SU-DHL-6 (cell line): ENCODE data around the gene VEGFB.
A peak's percentile ranks its signal among the peaks of the same experiment; 100 is the strongest.

Experiments
- H2AFZ ChIP-seq: fragments of 200-600 bp; sonication (generic); 2 replicates; pipeline ENCODE4 v1.6.1; 2014; ENCODE audit warnings: low read depth, mild to moderate bottlenecking, moderate library complexity, mixed read lengths, antibody characterized with exemption, low read length; ENCODE audit not compliant: severe bottlenecking
- H3F3A ChIP-seq: fragments of 200-600 bp; shearing (Covaris generic); 2 replicates; pipeline ENCODE4 v1.6.0; 2016; ENCODE audit warnings: antibody characterized with exemption, mild to moderate bottlenecking; ENCODE audit not compliant: insufficient read depth
- H3K27ac ChIP-seq: fragments of 200-600 bp; sonication (generic); 2 replicates; pipeline ENCODE4 v1.5.1; 2016; ENCODE audit warnings: low read depth, mild to moderate bottlenecking, low read length, moderate library complexity, mixed read lengths
- H3K27me3 ChIP-seq: fragments of 200-600 bp; sonication (generic), shearing (Covaris generic); 2 replicates; pipeline ENCODE4 v1.6.0; 2014; ENCODE audit warnings: mild to moderate bottlenecking, low read length
- H3K36me3 ChIP-seq: fragments of 200-600 bp; sonication (generic); 2 replicates; pipeline ENCODE4 v1.6.1; 2014; ENCODE audit warnings: mild to moderate bottlenecking, low read length, mixed read lengths
- H3K4me2 ChIP-seq: fragments of 300-600, 200-600 bp; shearing (Covaris generic), sonication (generic); 2 replicates; pipeline ENCODE4 v1.6.0; 2014; ENCODE audit warnings: low read length, low read depth, mild to moderate bottlenecking; ENCODE audit not compliant: poor library complexity, severe bottlenecking
- H3K4me3 ChIP-seq: fragments of 200-600 bp; sonication (generic); 2 replicates; pipeline ENCODE4 v1.5.1; 2014; ENCODE audit warnings: antibody characterized with exemption, low read length, mild to moderate bottlenecking, mixed read lengths; ENCODE audit not compliant: insufficient read depth, poor library complexity, severe bottlenecking
- H3K79me2 ChIP-seq: fragments of 200-600 bp; sonication (generic); 2 replicates; pipeline ENCODE4 v1.6.1; 2014; ENCODE audit warnings: mild to moderate bottlenecking, low read length, moderate library complexity; ENCODE audit not compliant: insufficient read depth
- H3K9ac ChIP-seq: fragments of 200-600 bp; sonication (generic); 2 replicates; pipeline ENCODE4 v1.7.0; 2014; ENCODE audit warnings: mild to moderate bottlenecking, low read length
- H3K9me2 ChIP-seq: fragments of 200-600 bp; sonication (generic); replicated peaks from 2 replicates; pipeline ENCODE4 v1.6.1; 2014; ENCODE audit warnings: low read length; ENCODE audit not compliant: insufficient read depth
- H3K9me3 ChIP-seq: fragments of 200-600 bp; sonication (generic); 2 replicates; pipeline ENCODE4 v1.6.1; 2014; ENCODE audit warnings: low read length, mixed read lengths; ENCODE audit not compliant: insufficient read depth
- H4K20me1 ChIP-seq: fragments of 200-600 bp; sonication (generic); 2 replicates; pipeline ENCODE4 v1.6.1; 2014; ENCODE audit warnings: low read depth, mild to moderate bottlenecking, antibody characterized with exemption, low read length, moderate library complexity, mixed read lengths
- CTCF ChIP-seq: fragments of 200-600 bp; sonication (generic); IDR thresholded peaks from one replicate; pipeline ENCODE4 v1.5.1; 2017; ENCODE audit warnings: antibody characterized with exemption, mild to moderate bottlenecking, low read length, moderate library complexity; ENCODE audit not compliant: insufficient read depth, poor library complexity, severe bottlenecking
- EZH2phosphoT487 ChIP-seq: fragments of 200-600 bp; sonication (generic), shearing (Covaris generic); conservative IDR thresholded peaks from 2 replicates; pipeline ENCODE4 v1.6.1; 2018; ENCODE audit warnings: mild to moderate bottlenecking, antibody characterized with exemption, low read length, moderate library complexity, mixed read lengths

The VEGFB gene

GRCh38 chr11:64249038-64249437 is 14.7 kb downstream of the VEGFB start:
- Histone ChIP-seq H3K9ac (no peak overlapping the region), H3K27me3 (no peaks in the 10 kb centered on the region), H3K79me2 (peaks cover 24% of the 10 kb centered on the region), H3K4me2 (no peak overlapping the region), H3K4me3 (no peak overlapping the region), H2AFZ (no peak overlapping the region), H3K9me3 (no peaks in the 10 kb centered on the region), H4K20me1 (no peaks in the 10 kb centered on the region), H3K9me2 (no peaks in the 10 kb centered on the region), H3K36me3 (no peaks in the 10 kb centered on the region), H3K27ac (no peak overlapping the region), H3F3A (peaks cover 31% of the 10 kb centered on the region)
- no peak for TF ChIP-seq EZH2phosphoT487
- no peak for TF ChIP-seq CTCF

GRCh38 chr11:64249563-64250414 is 15.4 kb downstream of the VEGFB start:
- H3F3A ChIP-seq = peaks cover 26% of the 10 kb centered on the region
- TF ChIP-seq CTCF (no peak), EZH2phosphoT487 (no peak)
- H3K4me2 ChIP-seq = no peak overlapping the region
- no peaks in the 10 kb centered on the region for H3K9me2 ChIP-seq
- H3K27me3 ChIP-seq = no peaks in the 10 kb centered on the region
- peaks cover 23% of the 10 kb centered on the region for H3K79me2 ChIP-seq
- H3K27ac ChIP-seq = no peak overlapping the region
- H3K36me3 ChIP-seq = no peaks in the 10 kb centered on the region
- no peak overlapping the region for H2AFZ ChIP-seq
- no peak overlapping the region for H3K9ac ChIP-seq
- H3K4me3 ChIP-seq = no peak overlapping the region
- H3K9me3 ChIP-seq = no peaks in the 10 kb centered on the region
- no peaks in the 10 kb centered on the region for H4K20me1 ChIP-seq

GRCh38 chr11:64250415-64251015 is 16.1 kb downstream of the VEGFB start:
- Histone ChIP-seq H3K4me2 (peak overlapping the region; percentile 97), H3K4me3 (peak overlapping the region; percentile 26), H3F3A (peaks cover 19% of the 10 kb centered on the region), H3K79me2 (peaks cover 16% of the 10 kb centered on the region), H3K9ac (peak overlapping the region; percentile 84), H2AFZ (no peak overlapping the region), H4K20me1 (no peaks in the 10 kb centered on the region), H3K36me3 (no peaks in the 10 kb centered on the region), H3K9me3 (no peaks in the 10 kb centered on the region), H3K27me3 (no peaks in the 10 kb centered on the region), H3K27ac (no peak overlapping the region), H3K9me2 (no peaks in the 10 kb centered on the region)
- TF ChIP-seq EZH2phosphoT487 (no peak), CTCF (no peak)
